ENCODE measurements around the gene DOCK1.

Gene DOCK1

GRCh38 chr10:127125331-127125730, 220.1 kb downstream of the DOCK1 start:
- no peak overlapping the region for H3K9ac ChIP-seq (ENCODE audit: low read depth, low read length)
- no peak overlapping the region for H3K4me3 ChIP-seq (ENCODE audit: low read length)
- H3K9me3 ChIP-seq (ENCODE audit: insufficient read depth, low read depth, low read length) = no peaks in the 10 kb centered on the region
- H3K27me3 ChIP-seq (ENCODE audit: insufficient read depth, low read length) = no peaks in the 10 kb centered on the region
- H3K36me3 ChIP-seq (ENCODE audit: insufficient read depth, low read length) = peaks cover 37% of the 10 kb centered on the region; the same call in 1 of the 2 replicates
- WGBS = 94% methylated on average over 8 of the region's 9 CpGs
- no peaks in the 10 kb centered on the region for H3K4me1 ChIP-seq (ENCODE audit: insufficient read depth, low read length)
- H3K27ac ChIP-seq (ENCODE audit: low read depth, low read length) = no peak overlapping the region

- H3K4me1 ChIP-seq (ENCODE audit: insufficient read depth, low read length) = no peaks in the 10 kb centered on the region
- peaks cover 40% of the 10 kb centered on the region; the same call in 1 of the 2 replicates for H3K36me3 ChIP-seq (ENCODE audit: insufficient read depth, low read length)
- H3K9ac ChIP-seq (ENCODE audit: low read depth, low read length) = no peak overlapping the region
- no peaks in the 10 kb centered on the region for H3K9me3 ChIP-seq (ENCODE audit: insufficient read depth, low read depth, low read length)
- no peak overlapping the region for H3K4me3 ChIP-seq (ENCODE audit: low read length)
- no peaks in the 10 kb centered on the region for H3K27me3 ChIP-seq (ENCODE audit: insufficient read depth, low read length)
- H3K27ac ChIP-seq (ENCODE audit: low read depth, low read length) = no peak overlapping the region
- no CpG with 5 or more reads among the region's 1 CpG for WGBS
Observed at GRCh38 chr10:127127822-127128221, 222.6 kb downstream of the DOCK1 start.

- H3K4me3 ChIP-seq (ENCODE audit: low read length) = no peak overlapping the region
- H3K9me3 ChIP-seq (ENCODE audit: insufficient read depth, low read depth, low read length) = no peaks in the 10 kb centered on the region
- no peak overlapping the region for H3K9ac ChIP-seq (ENCODE audit: low read depth, low read length)
- peaks cover 40% of the 10 kb centered on the region; the same call in 1 of the 2 replicates for H3K36me3 ChIP-seq (ENCODE audit: insufficient read depth, low read length)
- 96% methylated on average over 5 of the region's 5 CpGs for WGBS
- H3K27ac ChIP-seq (ENCODE audit: low read depth, low read length) = no peak overlapping the region
- H3K4me1 ChIP-seq (ENCODE audit: insufficient read depth, low read length) = no peaks in the 10 kb centered on the region
- no peaks in the 10 kb centered on the region for H3K27me3 ChIP-seq (ENCODE audit: insufficient read depth, low read length)
Observed at GRCh38 chr10:127129104-127129503, 223.9 kb downstream of the DOCK1 start.

GRCh38 chr10:127132451-127132850, 227.2 kb downstream of the DOCK1 start:
- no peak overlapping the region for H3K9ac ChIP-seq (ENCODE audit: low read depth, low read length)
- no peaks in the 10 kb centered on the region for H3K4me1 ChIP-seq (ENCODE audit: insufficient read depth, low read length)
- H3K36me3 ChIP-seq (ENCODE audit: insufficient read depth, low read length) = peaks cover 27% of the 10 kb centered on the region; the same call in 1 of the 2 replicates
- H3K27ac ChIP-seq (ENCODE audit: low read depth, low read length) = no peak overlapping the region
- H3K4me3 ChIP-seq (ENCODE audit: low read length) = no peak overlapping the region
- no peaks in the 10 kb centered on the region for H3K27me3 ChIP-seq (ENCODE audit: insufficient read depth, low read length)
- no peaks in the 10 kb centered on the region for H3K9me3 ChIP-seq (ENCODE audit: insufficient read depth, low read depth, low read length)
- 97% methylated on average over 7 of the region's 7 CpGs for WGBS

- Histone ChIP-seq H3K4me1 (ENCODE audit: insufficient read depth, low read length) (no peaks in the 10 kb centered on the region), H3K9ac (ENCODE audit: low read depth, low read length) (no peak overlapping the region), H3K9me3 (ENCODE audit: insufficient read depth, low read depth, low read length) (no peaks in the 10 kb centered on the region), H3K27ac (ENCODE audit: low read depth, low read length) (no peak overlapping the region), H3K36me3 (ENCODE audit: insufficient read depth, low read length) (peaks cover 22% of the 10 kb centered on the region; the same call in 1 of the 2 replicates), H3K27me3 (ENCODE audit: insufficient read depth, low read length) (no peaks in the 10 kb centered on the region), H3K4me3 (ENCODE audit: low read length) (no peak overlapping the region)
- 90% methylated on average over 1 of the region's 1 CpG for WGBS
Observed at GRCh38 chr10:127133225-127133624, 228.0 kb downstream of the DOCK1 start.

- no peak overlapping the region for H3K27ac ChIP-seq (ENCODE audit: low read depth, low read length)
- 93% methylated on average over 2 of the region's 2 CpGs for WGBS
- H3K27me3 ChIP-seq (ENCODE audit: insufficient read depth, low read length) = no peaks in the 10 kb centered on the region
- peaks cover 21% of the 10 kb centered on the region; the same call in 1 of the 2 replicates for H3K36me3 ChIP-seq (ENCODE audit: insufficient read depth, low read length)
- H3K9me3 ChIP-seq (ENCODE audit: insufficient read depth, low read depth, low read length) = no peaks in the 10 kb centered on the region
- no peak overlapping the region for H3K4me3 ChIP-seq (ENCODE audit: low read length)
- no peaks in the 10 kb centered on the region for H3K4me1 ChIP-seq (ENCODE audit: insufficient read depth, low read length)
- H3K9ac ChIP-seq (ENCODE audit: low read depth, low read length) = no peak overlapping the region
Observed at GRCh38 chr10:127133672-127134500, 228.7 kb downstream of the DOCK1 start.

- no peaks in the 10 kb centered on the region for H3K4me1 ChIP-seq (ENCODE audit: insufficient read depth, low read length)
- no peaks in the 10 kb centered on the region for H3K9me3 ChIP-seq (ENCODE audit: insufficient read depth, low read depth, low read length)
- no peaks in the 10 kb centered on the region for H3K27me3 ChIP-seq (ENCODE audit: insufficient read depth, low read length)
- H3K27ac ChIP-seq (ENCODE audit: low read depth, low read length) = no peak overlapping the region
- H3K9ac ChIP-seq (ENCODE audit: low read depth, low read length) = no peak overlapping the region
- peaks cover 11% of the 10 kb centered on the region; the same call in 1 of the 2 replicates for H3K36me3 ChIP-seq (ENCODE audit: insufficient read depth, low read length)
- WGBS = 96% methylated on average over 6 of the region's 6 CpGs
- H3K4me3 ChIP-seq (ENCODE audit: low read length) = no peak overlapping the region
Observed at GRCh38 chr10:127135844-127136577, 230.8 kb downstream of the DOCK1 start.

- 97% methylated on average over 3 of the region's 7 CpGs for WGBS
- Histone ChIP-seq H3K4me1 (ENCODE audit: insufficient read depth, low read length) (no peaks in the 10 kb centered on the region), H3K36me3 (ENCODE audit: insufficient read depth, low read length) (peaks cover 11% of the 10 kb centered on the region; the same call in 1 of the 2 replicates), H3K27me3 (ENCODE audit: insufficient read depth, low read length) (no peaks in the 10 kb centered on the region), H3K9ac (ENCODE audit: low read depth, low read length) (no peak overlapping the region), H3K4me3 (ENCODE audit: low read length) (no peak overlapping the region), H3K27ac (ENCODE audit: low read depth, low read length) (no peak overlapping the region), H3K9me3 (ENCODE audit: insufficient read depth, low read depth, low read length) (no peaks in the 10 kb centered on the region)
Observed at GRCh38 chr10:127137391-127137790, 232.2 kb downstream of the DOCK1 start.

GRCh38 chr10:127142136-127142535, 236.9 kb downstream of the DOCK1 start:
- WGBS = 96% methylated on average over 6 of the region's 6 CpGs
- H3K36me3 ChIP-seq (ENCODE audit: insufficient read depth, low read length) = peaks cover 11% of the 10 kb centered on the region; the same call in 1 of the 2 replicates
- no peak overlapping the region for H3K4me3 ChIP-seq (ENCODE audit: low read length)
- H3K27ac ChIP-seq (ENCODE audit: low read depth, low read length) = no peak overlapping the region
- H3K9me3 ChIP-seq (ENCODE audit: insufficient read depth, low read depth, low read length) = no peaks in the 10 kb centered on the region
- H3K27me3 ChIP-seq (ENCODE audit: insufficient read depth, low read length) = no peaks in the 10 kb centered on the region
- no peaks in the 10 kb centered on the region for H3K4me1 ChIP-seq (ENCODE audit: insufficient read depth, low read length)
- H3K9ac ChIP-seq (ENCODE audit: low read depth, low read length) = no peak overlapping the region

- no peak overlapping the region for H3K27ac ChIP-seq (ENCODE audit: low read depth, low read length)
- no peak overlapping the region for H3K9ac ChIP-seq (ENCODE audit: low read depth, low read length)
- peaks cover 11% of the 10 kb centered on the region; the same call in 1 of the 2 replicates for H3K36me3 ChIP-seq (ENCODE audit: insufficient read depth, low read length)
- no peak overlapping the region for H3K4me3 ChIP-seq (ENCODE audit: low read length)
- no peaks in the 10 kb centered on the region for H3K9me3 ChIP-seq (ENCODE audit: insufficient read depth, low read depth, low read length)
- WGBS = 92% methylated on average over 5 of the region's 5 CpGs
- H3K27me3 ChIP-seq (ENCODE audit: insufficient read depth, low read length) = no peaks in the 10 kb centered on the region
- H3K4me1 ChIP-seq (ENCODE audit: insufficient read depth, low read length) = no peaks in the 10 kb centered on the region
Observed at GRCh38 chr10:127142856-127143255, 237.6 kb downstream of the DOCK1 start.

- WGBS = 95% methylated on average over 6 of the region's 6 CpGs
- no peaks in the 10 kb centered on the region for H3K27me3 ChIP-seq (ENCODE audit: insufficient read depth, low read length)
- no peaks in the 10 kb centered on the region for H3K9me3 ChIP-seq (ENCODE audit: insufficient read depth, low read depth, low read length)
- H3K9ac ChIP-seq (ENCODE audit: low read depth, low read length) = no peak overlapping the region
- H3K36me3 ChIP-seq (ENCODE audit: insufficient read depth, low read length) = no peaks in the 10 kb centered on the region
- H3K27ac ChIP-seq (ENCODE audit: low read depth, low read length) = no peak overlapping the region
- H3K4me3 ChIP-seq (ENCODE audit: low read length) = no peak overlapping the region
- H3K4me1 ChIP-seq (ENCODE audit: insufficient read depth, low read length) = peaks cover 21% of the 10 kb centered on the region
Observed at GRCh38 chr10:127145173-127145572, 239.9 kb downstream of the DOCK1 start.
